SK-N-SH (cell line): ENCODE data around the gene RRP8.

Source experiments
- EP300 ChIP-seq, 2 experiments: IDR thresholded peaks; 2 replicates each; pipeline versions ENCODE4 v1.4.0 to v1.6.1; 2012; ENCODE audit warnings: borderline replicate concordance in 1 of 2, low read depth in 1 of 2, low read length in 1 of 2
- FOXJ3 ChIP-seq: sonication (generic); formaldehyde crosslinking; IDR thresholded peaks from 2 replicates; pipeline ENCODE4 v1.5.1; 2020; ENCODE audit warnings: mild to moderate bottlenecking, missing genetic modification reagents
- GATA2 ChIP-seq: sonication (generic); formaldehyde crosslinking; IDR thresholded peaks from 2 replicates; pipeline ENCODE4 v1.5.0; 2020; ENCODE audit warnings: mild to moderate bottlenecking, missing genetic modification reagents
- RCOR1 ChIP-seq: fragments of 150-350 bp; IDR thresholded peaks from 2 replicates; pipeline ENCODE4 v1.6.1; 2017; ENCODE audit warnings: antibody characterized with exemption, low read length
- RXRA ChIP-seq: IDR thresholded peaks from 2 replicates; pipeline ENCODE4 v1.4.0; 2012; ENCODE audit warnings: low read depth, mild to moderate bottlenecking, borderline replicate concordance
- TAF1 ChIP-seq: IDR thresholded peaks from 2 replicates; pipeline ENCODE4 v1.6.1; 2012; ENCODE audit warnings: low read depth, mild to moderate bottlenecking, low read length, moderate library complexity, borderline replicate concordance
- TF ChIP-seq, protein P1 (sequence below): fragments of 200-600 bp; sonication (generic); IDR thresholded peaks from 2 replicates; pipeline ENCODE4 v1.6.1; 2017; ENCODE audit warnings: antibody characterized with exemption, mild to moderate bottlenecking, moderate library complexity

DNA sequence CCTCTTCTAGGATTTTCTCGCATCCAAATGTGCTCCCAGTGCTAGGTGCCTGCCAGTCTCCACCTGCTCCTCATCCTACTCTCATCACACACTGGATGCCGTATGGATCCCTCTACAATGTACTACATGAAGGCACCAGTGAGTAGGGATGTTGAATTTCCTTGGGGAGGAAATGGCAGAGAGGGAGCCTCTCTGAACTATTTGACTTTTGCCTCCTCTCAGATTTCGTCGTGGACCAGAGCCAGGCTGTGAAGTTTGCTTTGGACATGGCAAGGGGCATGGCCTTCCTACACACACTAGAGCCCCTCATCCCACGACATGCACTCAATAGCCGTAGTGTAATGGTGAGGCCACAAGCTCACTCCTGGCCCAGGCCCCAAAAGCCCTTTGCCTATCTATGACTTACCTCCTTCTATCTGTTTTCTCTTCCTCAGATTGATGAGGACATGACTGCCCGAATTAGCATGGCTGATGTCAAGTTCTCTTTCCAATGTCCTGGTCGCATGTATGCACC, 6.1 kb upstream of the RRP8 start:
- TF ChIP-seq, protein P1, sequence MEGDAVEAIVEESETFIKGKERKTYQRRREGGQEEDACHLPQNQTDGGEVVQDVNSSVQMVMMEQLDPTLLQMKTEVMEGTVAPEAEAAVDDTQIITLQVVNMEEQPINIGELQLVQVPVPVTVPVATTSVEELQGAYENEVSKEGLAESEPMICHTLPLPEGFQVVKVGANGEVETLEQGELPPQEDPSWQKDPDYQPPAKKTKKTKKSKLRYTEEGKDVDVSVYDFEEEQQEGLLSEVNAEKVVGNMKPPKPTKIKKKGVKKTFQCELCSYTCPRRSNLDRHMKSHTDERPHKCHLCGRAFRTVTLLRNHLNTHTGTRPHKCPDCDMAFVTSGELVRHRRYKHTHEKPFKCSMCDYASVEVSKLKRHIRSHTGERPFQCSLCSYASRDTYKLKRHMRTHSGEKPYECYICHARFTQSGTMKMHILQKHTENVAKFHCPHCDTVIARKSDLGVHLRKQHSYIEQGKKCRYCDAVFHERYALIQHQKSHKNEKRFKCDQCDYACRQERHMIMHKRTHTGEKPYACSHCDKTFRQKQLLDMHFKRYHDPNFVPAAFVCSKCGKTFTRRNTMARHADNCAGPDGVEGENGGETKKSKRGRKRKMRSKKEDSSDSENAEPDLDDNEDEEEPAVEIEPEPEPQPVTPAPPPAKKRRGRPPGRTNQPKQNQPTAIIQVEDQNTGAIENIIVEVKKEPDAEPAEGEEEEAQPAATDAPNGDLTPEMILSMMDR = no peak
- TF ChIP-seq FOXJ3 (CRISPR knock-in tag) = no peak
- no peak for TF ChIP-seq RXRA
- TF ChIP-seq GATA2 = no peak
- no peak for TF ChIP-seq EP300 (IDR thresholded peaks at IDR 0.05; ENCODE audit: borderline replicate concordance in 1 of 2, low read depth in 1 of 2, low read length in 1 of 2)
- TF ChIP-seq TAF1 = no peak
- no peak for TF ChIP-seq RCOR1
